OCI-LY7 (cell line): ENCODE measurements around the gene TPM4. TPM values are rescaled to one million over a fixed set of nuclear protein-coding genes. Genes with fewer than 3 reads are reported as not detected.

ENCODE experiments used
- BruUV-seq: library from RNA; stranded (reverse); fragments of 400-500 nt; replicated peaks from 2 replicates; lab custom pipeline; 2021; lab: Mats Ljungman, UMichigan
- CTCF ChIA-PET: fragments of 300-600 bp; sonication (Branson Sonifier 250); formaldehyde crosslinking; loops from one replicate; lab custom pipeline; 2022; ENCODE audit warnings: antibody characterized with exemption; ENCODE audit not compliant: unreplicated experiment; lab: Charles Lee
- POLR2A ChIA-PET: fragments of 300-600 bp; sonication (Branson Sonifier 250); formaldehyde crosslinking; loops from one replicate; lab custom pipeline; 2022; ENCODE audit warnings: antibody characterized with exemption; lab: Charles Lee
- DNase-seq: peaks from one replicate; pipeline ENCODE4 v3.0.0-alpha.2; 2015; ENCODE audit warnings: low spot score
- H2AFZ ChIP-seq: fragments of 200-600 bp; sonication (generic), shearing (Covaris generic); 2 replicates; pipeline ENCODE4 v1.6.1; 2014; ENCODE audit warnings: mild to moderate bottlenecking, antibody characterized with exemption, low read length, moderate library complexity
- H3K27ac ChIP-seq: fragments of 200-600 bp; sonication (generic); 2 replicates; pipeline ENCODE4 v1.5.1; 2014; ENCODE audit warnings: mixed run types, low read depth, mild to moderate bottlenecking, moderate library complexity, low read length, inconsistent platforms; ENCODE audit not compliant: poor library complexity, severe bottlenecking
- H3K36me3 ChIP-seq: fragments of 200-600 bp; sonication (generic); 2 replicates; pipeline ENCODE4 v1.6.1; 2014; ENCODE audit warnings: mild to moderate bottlenecking, antibody characterized with exemption, low read length, moderate library complexity, mixed read lengths; ENCODE audit not compliant: insufficient read depth
- H3K4me1 ChIP-seq: fragments of 200-600 bp; sonication (generic); 2 replicates; pipeline ENCODE4 v1.5.1; 2014; ENCODE audit warnings: mild to moderate bottlenecking, low read length; ENCODE audit not compliant: insufficient read depth, poor library complexity, severe bottlenecking
- H3K4me2 ChIP-seq: fragments of 200-600 bp; sonication (generic); 2 replicates; pipeline ENCODE4 v1.6.1; 2014; ENCODE audit warnings: mild to moderate bottlenecking, low read length
- H3K4me3 ChIP-seq: fragments of 200-600 bp; sonication (generic); 2 replicates; pipeline ENCODE4 v1.5.1; 2014; ENCODE audit warnings: mild to moderate bottlenecking, low read depth, low read length; ENCODE audit not compliant: poor library complexity, severe bottlenecking
- H3K79me2 ChIP-seq: fragments of 200-600 bp; sonication (generic); 2 replicates; pipeline ENCODE4 v1.6.1; 2016; ENCODE audit warnings: low read depth, mild to moderate bottlenecking, low read length, moderate library complexity, mixed read lengths; ENCODE audit not compliant: insufficient read depth
- H3K9me2 ChIP-seq: fragments of 200-600 bp; sonication (generic); 2 replicates; pipeline ENCODE4 v1.6.1; 2016; ENCODE audit warnings: mild to moderate bottlenecking, low read length, mixed read lengths; ENCODE audit not compliant: insufficient read depth
- H3K9me3 ChIP-seq: fragments of 200-600 bp; sonication (generic); 2 replicates; pipeline ENCODE4 v1.6.1; 2014; ENCODE audit warnings: mild to moderate bottlenecking, mixed run types, low read length, mixed read lengths
- H4K20me1 ChIP-seq: fragments of 200-600 bp; sonication (generic); 2 replicates; pipeline ENCODE4 v1.6.1; 2014; ENCODE audit warnings: mild to moderate bottlenecking, antibody characterized with exemption, low read length, moderate library complexity, mixed read lengths; ENCODE audit not compliant: insufficient read depth
- CTCF ChIP-seq: fragments of 200-600 bp; sonication (generic); conservative IDR thresholded peaks from 2 replicates; pipeline ENCODE4 v1.5.1; 2014; ENCODE audit warnings: mild to moderate bottlenecking, antibody characterized with exemption, low read length, moderate library complexity, mixed read lengths
- EZH2phosphoT487 ChIP-seq: fragments of 200-600 bp; sonication (generic); IDR thresholded peaks from 2 replicates; pipeline ENCODE4 v1.6.1; 2018; ENCODE audit warnings: low read depth, borderline replicate concordance, mild to moderate bottlenecking, mixed run types, antibody characterized with exemption, low read length, moderate library complexity, mixed read lengths
- intact Hi-C: fragments of 100-400 bp; cut with micrococcal nuclease; formaldehyde crosslinking; loops from one replicate; pipeline ENCODE4 v1.10.0; 2022; ENCODE audit not compliant: unreplicated experiment
- total RNA-seq, 2 experiments: library from RNA; depleted of rRNA in 1 of 2; stranded (reverse); fragments of >200 nt in 1 of 2; shearing (Covaris generic) in 1 of 2; gene quantifications; 2 replicates each; pipeline ENCODE4 v1.2.3, GENCODE V29; 2014 to 2022

TPM4 gene
- total RNA-seq, 2 experiments from 2014 or later: 98.1 to 111 TPM

DNA sequence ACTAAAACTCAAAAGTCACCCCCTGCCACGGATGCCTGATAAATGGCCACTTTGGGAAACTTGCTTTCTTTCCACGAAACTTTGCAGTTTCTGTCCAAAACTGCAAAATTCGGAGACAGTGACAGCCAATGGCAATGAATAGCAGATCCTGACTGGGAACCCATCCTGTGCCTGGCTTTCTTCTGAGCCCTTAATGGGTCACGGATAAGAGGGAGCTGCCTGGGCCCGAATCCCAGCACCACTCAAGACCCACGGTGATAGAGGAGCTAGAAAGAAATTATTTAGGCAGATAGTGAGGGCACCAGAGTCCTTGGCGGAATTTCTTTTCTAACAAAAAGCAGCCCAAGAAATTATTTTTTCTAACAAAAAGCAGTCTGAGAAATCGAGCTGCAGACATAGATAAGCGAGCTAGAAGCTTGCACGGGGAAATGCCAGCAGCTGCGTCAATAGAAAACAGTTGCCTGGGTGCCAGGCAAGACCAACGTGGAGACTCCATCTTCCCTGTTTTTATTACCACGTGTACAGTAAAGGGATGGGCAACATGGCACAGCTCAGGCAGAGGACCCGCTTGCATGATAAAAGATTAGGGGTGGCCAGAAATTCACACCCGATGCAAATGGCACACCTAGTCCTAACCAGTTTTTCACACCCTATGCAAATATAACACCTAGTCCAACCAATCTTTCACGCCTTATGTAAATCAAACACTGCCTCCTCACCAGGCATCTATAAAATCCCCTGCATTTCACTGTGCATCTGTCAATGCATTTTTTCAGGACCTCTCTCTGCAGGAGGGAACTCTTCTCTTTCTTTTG, 60.1 kb downstream of the TPM4 start:
- intact Hi-C loops: no loop called here
- H3K9me3 ChIP-seq: no peaks in the 10 kb centered on the region
- no peak for DNase-seq
- no peaks in the 10 kb centered on the region for H3K79me2 ChIP-seq
- ChIA-PET POLR2A (no interaction called here), CTCF (no interaction called here)
- BruUV-seq: TSS peak; percentile 20
- H3K4me3 ChIP-seq: no peak overlapping the region
- H2AFZ ChIP-seq: no peak overlapping the region
- no peaks in the 10 kb centered on the region for H3K9me2 ChIP-seq
- no peak overlapping the region for H3K4me2 ChIP-seq
- peaks cover 40% of the 10 kb centered on the region for H3K36me3 ChIP-seq
- H3K4me1 ChIP-seq: peaks cover 27% of the 10 kb centered on the region
- H4K20me1 ChIP-seq: no peaks in the 10 kb centered on the region
- H3K27ac ChIP-seq: no peak overlapping the region
- TF ChIP-seq CTCF (no peak), EZH2phosphoT487 (no peak)

DNA sequence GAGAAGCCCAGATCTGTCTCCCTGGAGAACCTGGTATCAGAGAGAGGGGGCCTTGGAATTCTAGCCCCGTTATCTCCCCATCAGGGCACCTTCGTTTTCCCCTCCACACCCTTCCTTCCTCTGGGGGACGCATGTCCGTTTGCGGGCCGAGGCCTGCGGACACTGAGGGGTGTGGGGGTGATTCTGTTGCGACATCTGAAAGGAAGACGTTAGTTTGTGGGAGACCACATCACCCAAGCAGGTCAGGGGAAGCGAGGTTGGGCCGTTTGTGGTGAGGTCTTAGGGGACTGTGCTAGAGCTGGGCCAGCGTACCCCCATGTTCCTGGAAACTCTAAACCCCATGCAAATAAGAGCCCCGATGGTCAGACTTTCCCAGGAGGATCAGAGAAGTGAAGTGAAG, 63.5 kb downstream of the TPM4 start:
- CTCF ChIA-PET: no interaction called here

More for the DNA sequence above, 63.5 kb downstream of the TPM4 start:
- TF ChIP-seq EZH2phosphoT487: no peak
- no peak for TF ChIP-seq CTCF
- H4K20me1 ChIP-seq: no peaks in the 10 kb centered on the region
- DNase-seq: no peak
- no peaks in the 10 kb centered on the region for H3K9me2 ChIP-seq
- no TSS peak for BruUV-seq
- H3K27ac ChIP-seq: no peak overlapping the region
- peaks cover 7% of the 10 kb centered on the region for H3K36me3 ChIP-seq
- H2AFZ ChIP-seq: no peak overlapping the region
- H3K4me2 ChIP-seq: no peak overlapping the region
- no peaks in the 10 kb centered on the region for H3K9me3 ChIP-seq
- POLR2A ChIA-PET: no interaction called here
- H3K4me1 ChIP-seq: peaks cover 45% of the 10 kb centered on the region
- H3K79me2 ChIP-seq: peaks cover 11% of the 10 kb centered on the region
- intact Hi-C loops: loop anchor here (2.0 kb wide), 1 partner anchor 43 kb away; no protein-coding TSS in a partner anchor
- H3K4me3 ChIP-seq: no peak overlapping the region
